Ectodermal cell (in vitro differentiated cells): Measurements from ENCODE around the gene EPHX1. TPM values are rescaled to one million over a fixed set of nuclear protein-coding genes. Genes with fewer than 3 reads are reported as not detected.
A peak's percentile ranks its signal among the peaks of the same experiment; 100 is the strongest.
"Not testable (repeated sequence)": the region's sequence is repeated elsewhere in the genome, so short reads cannot be mapped to it uniquely, and the experiment has no call there.

Experiments used
- H3K27ac ChIP-seq: 2 replicates; pipeline ENCODE4 v1.7.0; 2013; ENCODE audit warnings: mild to moderate bottlenecking, low read depth, low read length; ENCODE audit not compliant: insufficient read depth, poor library complexity, severe bottlenecking
- H3K27me3 ChIP-seq: 2 replicates; pipeline ENCODE4 v1.7.0; 2013; ENCODE audit warnings: mild to moderate bottlenecking, low read length; ENCODE audit not compliant: insufficient read depth, control insufficient read depth, poor library complexity, severe bottlenecking
- H3K36me3 ChIP-seq: one replicate; pipeline ENCODE4 v1.7.0; 2013; ENCODE audit warnings: low read length; ENCODE audit not compliant: control insufficient read depth, insufficient read depth
- H3K4me1 ChIP-seq: one replicate; pipeline ENCODE4 v1.7.0; 2013; ENCODE audit warnings: low read length; ENCODE audit not compliant: control insufficient read depth, insufficient read depth
- H3K4me3 ChIP-seq: 2 replicates; pipeline ENCODE4 v1.7.0; 2013; ENCODE audit warnings: low read depth, low read length, control low read depth; ENCODE audit not compliant: insufficient read depth
- H3K9me3 ChIP-seq: 2 replicates; pipeline ENCODE4 v1.7.0; 2013; ENCODE audit warnings: mild to moderate bottlenecking, low read length, moderate library complexity; ENCODE audit not compliant: control insufficient read depth
- WGBS, 2 experiments: methylation state at CpG; one replicate each; pipeline ENCODE4 v1.1.7; 2013; ENCODE audit warnings: missing lambda C conversion rate in 2 of 2; 5-methylcytosine and 5-hydroxymethylcytosine counted together
- polyA plus RNA-seq, 4 experiments: library from polyadenylated mRNA; stranded (reverse); fragments of 50-300 nt; gene quantifications; one replicate each; pipeline ENCODE4 v1.2.3, GENCODE V29; 2013

Gene EPHX1
- 12.5 TPM for polyA plus RNA-seq (2013, experiment 1 of 4)
- polyA plus RNA-seq (2013, experiment 2 of 4): 15.5 TPM
- 7.8 TPM for polyA plus RNA-seq (2013, experiment 3 of 4)
- polyA plus RNA-seq (2013, experiment 4 of 4): 11.8 TPM

GRCh38 chr1:225809842-225810578 lies at the start of gene EPHX1:
TSS of gene EPHX1 (plus strand) at chr1:225810124. CDS start at chr1:225828730, 18,606 bp downstream.
- peaks cover 10% of the 10 kb centered on the region for H3K4me1 ChIP-seq
- 1% methylated on average over 80 of the region's 80 CpGs for WGBS, 2 experiments
- H3K27ac ChIP-seq: no peak within 1 kb of the TSS
- no peaks in the 10 kb centered on the region for H3K36me3 ChIP-seq
- peaks cover 15% of the 10 kb centered on the region for H3K27me3 ChIP-seq
- no peaks in the 10 kb centered on the region for H3K9me3 ChIP-seq
- peak within 1 kb of the TSS; percentile 39 for H3K4me3 ChIP-seq

- no peak overlapping the region for H3K4me3 ChIP-seq
- H3K36me3 ChIP-seq: no peaks in the 10 kb centered on the region
- WGBS, 2 experiments: 89 to 90% methylated on average over 6 of the region's 6 CpGs
- no peaks in the 10 kb centered on the region for H3K9me3 ChIP-seq
- H3K4me1 ChIP-seq: peaks cover 10% of the 10 kb centered on the region
- no peaks in the 10 kb centered on the region for H3K27me3 ChIP-seq
- H3K27ac ChIP-seq: no peak overlapping the region
These were observed 49.4 kb upstream of the EPHX1 start for GRCh38 chr1:225760531-225760930.

- not testable (repeated sequence) for H3K4me3 ChIP-seq, H3K9me3 ChIP-seq, H3K27ac ChIP-seq, H3K27me3 ChIP-seq, H3K36me3 ChIP-seq
- peaks cover 10% of the 10 kb centered on the region for H3K4me1 ChIP-seq
- WGBS, 2 experiments: 84 to 88% methylated on average over 6 of the region's 6 CpGs
These were observed 48.5 kb upstream of the EPHX1 start for GRCh38 chr1:225761395-225761794.

GRCh38 chr1:225762002-225762441 lies 47.9 kb upstream of the EPHX1 start:
- H3K9me3 ChIP-seq: no peaks in the 10 kb centered on the region
- WGBS, 2 experiments: 71 to 76% methylated on average over 5 of the region's 5 CpGs

GRCh38 chr1:225762444-225762843 lies 47.5 kb upstream of the EPHX1 start:
- H3K27me3 ChIP-seq: no peaks in the 10 kb centered on the region
- no peaks in the 10 kb centered on the region for H3K36me3 ChIP-seq
- no peak overlapping the region for H3K27ac ChIP-seq
- H3K4me1 ChIP-seq: peaks cover 10% of the 10 kb centered on the region
- 69 to 82% methylated on average over 5 of the region's 5 CpGs for WGBS, 2 experiments
- no peak overlapping the region for H3K4me3 ChIP-seq
- no peaks in the 10 kb centered on the region for H3K9me3 ChIP-seq

More at GRCh38 chr1:225762002-225762441, 47.9 kb upstream of the EPHX1 start:
- H3K36me3 ChIP-seq: no peaks in the 10 kb centered on the region
- H3K4me1 ChIP-seq: peaks cover 10% of the 10 kb centered on the region
- no peak overlapping the region for H3K4me3 ChIP-seq
- no peak overlapping the region for H3K27ac ChIP-seq
- no peaks in the 10 kb centered on the region for H3K27me3 ChIP-seq

GRCh38 chr1:225763716-225764548 lies 46.0 kb upstream of the EPHX1 start:
- Histone ChIP-seq H3K36me3 (no peaks in the 10 kb centered on the region), H3K4me1 (peaks cover 10% of the 10 kb centered on the region), H3K9me3 (no peaks in the 10 kb centered on the region), H3K27me3 (no peaks in the 10 kb centered on the region), H3K4me3 (no peak overlapping the region), H3K27ac (no peak overlapping the region)
- WGBS, 2 experiments: 76 to 80% methylated on average over 9 of the region's 9 CpGs

GRCh38 chr1:225765982-225766674 lies 43.8 kb upstream of the EPHX1 start:
- Histone ChIP-seq H3K4me3 (no peak overlapping the region), H3K27ac (no peak overlapping the region), H3K36me3 (no peaks in the 10 kb centered on the region), H3K9me3 (no peaks in the 10 kb centered on the region), H3K27me3 (no peaks in the 10 kb centered on the region), H3K4me1 (peaks cover 10% of the 10 kb centered on the region)
- WGBS, 2 experiments: 96% methylated on average over 6 of the region's 6 CpGs

- Histone ChIP-seq H3K36me3 (no peaks in the 10 kb centered on the region), H3K4me1 (peaks cover 7% of the 10 kb centered on the region), H3K27ac (no peak overlapping the region), H3K9me3 (no peaks in the 10 kb centered on the region), H3K27me3 (no peaks in the 10 kb centered on the region), H3K4me3 (no peak overlapping the region)
- WGBS, 2 experiments: 93 to 94% methylated on average over 8 of the region's 8 CpGs
These were observed 42.8 kb upstream of the EPHX1 start for GRCh38 chr1:225766967-225767633.

GRCh38 chr1:225767634-225768540 lies 42.0 kb upstream of the EPHX1 start:
- H3K4me1 ChIP-seq: no peaks in the 10 kb centered on the region
- 89% methylated on average over 17 of the region's 17 CpGs for WGBS, 2 experiments

More at GRCh38 chr1:225767634-225768540, 42.0 kb upstream of the EPHX1 start:
- Histone ChIP-seq H3K27me3 (no peaks in the 10 kb centered on the region), H3K27ac (no peak overlapping the region), H3K4me3 (no peak overlapping the region), H3K36me3 (no peaks in the 10 kb centered on the region), H3K9me3 (no peaks in the 10 kb centered on the region)
